ENCODE data around the gene IL7R.
A peak's percentile ranks its signal among the peaks of the same experiment; 100 is the strongest.

GRCh38 chr5:35924950-35925722 is 68.4 kb downstream of the IL7R start:
- TF ChIP-seq CTCF (IDR thresholded peaks at IDR 0.05), result peak; percentile 10 to 55 (median 43)
- TF ChIP-seq POLR2A (IDR thresholded peaks at IDR 0.05), result no peak
